ENCODE measurements around the gene TUBB.

TUBB gene

GRCh38 chr6:30749554-30750378, 29.6 kb downstream of the TUBB start:
- ATAC-seq: no peak
- TF ChIP-seq SNAI2 (CRISPR knock-in tag; IDR thresholded peaks at IDR 0.05) (no peak), ZNF70 (CRISPR knock-in tag; IDR thresholded peaks at IDR 0.05) (no peak), ZNF565 (CRISPR knock-in tag; conservative IDR thresholded peaks at IDR 0.05; ENCODE audit: low read depth) (no peak)

GRCh38 chr6:30750379-30750668, 30.2 kb downstream of the TUBB start:
- ATAC-seq: no peak
- TF ChIP-seq OSR1 (CRISPR knock-in tag; IDR thresholded peaks at IDR 0.05) (no peak), ZNF8 (CRISPR knock-in tag; IDR thresholded peaks at IDR 0.05) (no peak), PPARA (CRISPR knock-in tag; IDR thresholded peaks at IDR 0.05; ENCODE audit: borderline replicate concordance) (no peak), ZFP3 (CRISPR knock-in tag; IDR thresholded peaks at IDR 0.05) (no peak), PATZ1 (CRISPR knock-in tag; IDR thresholded peaks at IDR 0.05; ENCODE audit: borderline replicate concordance) (no peak), POU6F1 (CRISPR knock-in tag; IDR thresholded peaks at IDR 0.05; ENCODE audit: borderline replicate concordance, low read depth) (no peak), GLIS3 (CRISPR knock-in tag; IDR thresholded peaks at IDR 0.05) (no peak), TCF4 (CRISPR knock-in tag; IDR thresholded peaks at IDR 0.05; ENCODE audit: borderline replicate concordance) (no peak), TSHZ2 (CRISPR knock-in tag; IDR thresholded peaks at IDR 0.05) (no peak), SNAI2 (CRISPR knock-in tag; IDR thresholded peaks at IDR 0.05) (no peak), ZNF565 (CRISPR knock-in tag; conservative IDR thresholded peaks at IDR 0.05; ENCODE audit: low read depth) (no peak), ZFP30 (CRISPR knock-in tag; IDR thresholded peaks at IDR 0.05) (no peak), CREB5 (CRISPR knock-in tag; IDR thresholded peaks at IDR 0.05; ENCODE audit: low read depth) (no peak), ISL1 (CRISPR knock-in tag; IDR thresholded peaks at IDR 0.05) (no peak), ARNTL (CRISPR knock-in tag; IDR thresholded peaks at IDR 0.05; ENCODE audit: borderline replicate concordance, low read depth) (no peak)

GRCh38 chr6:30752157-30752927, 32.2 kb downstream of the TUBB start:
- ATAC-seq: peak; percentile 96
- TF ChIP-seq OSR1 (CRISPR knock-in tag; IDR thresholded peaks at IDR 0.05) (peak; percentile 87), ARNTL (CRISPR knock-in tag; IDR thresholded peaks at IDR 0.05; ENCODE audit: borderline replicate concordance, low read depth) (no peak), CSDC2 (CRISPR knock-in tag; IDR thresholded peaks at IDR 0.05) (peak; percentile 95), CSRNP3 (CRISPR knock-in tag; IDR thresholded peaks at IDR 0.05) (0 out of 2 replicates have a peak, but pooled peaks have one; percentile 37), RARB (CRISPR knock-in tag; IDR thresholded peaks at IDR 0.05) (no peak), TOX (CRISPR knock-in tag; IDR thresholded peaks at IDR 0.05; ENCODE audit: borderline replicate concordance) (no peak), TSHZ2 (CRISPR knock-in tag; IDR thresholded peaks at IDR 0.05) (0 out of 2 replicates have a peak, but pooled peaks have one; percentile 26), ISL1 (CRISPR knock-in tag; IDR thresholded peaks at IDR 0.05) (peak; percentile 69), PATZ1 (CRISPR knock-in tag; IDR thresholded peaks at IDR 0.05; ENCODE audit: borderline replicate concordance) (0 out of 2 replicates have a peak, but pooled peaks have one; percentile 44), SNAI2 (CRISPR knock-in tag; IDR thresholded peaks at IDR 0.05) (peak; percentile 96), GLIS3 (CRISPR knock-in tag; IDR thresholded peaks at IDR 0.05) (0 out of 2 replicates have a peak, but pooled peaks have one; percentile 44)
